Fibroblast of peridontal ligament (primary cell): ENCODE data around the gene AEBP2.
A peak's percentile ranks its signal among the peaks of the same experiment; 100 is the strongest.
"Not testable (repeated sequence)": the region's sequence is repeated elsewhere in the genome, so short reads cannot be mapped to it uniquely, and the experiment has no call there.

Source experiments
- DNase-seq: peaks from one replicate; pipeline ENCODE4 v3.0.0-alpha.2; 2010; ENCODE audit errors: extremely low read depth

The AEBP2 gene

DNA sequence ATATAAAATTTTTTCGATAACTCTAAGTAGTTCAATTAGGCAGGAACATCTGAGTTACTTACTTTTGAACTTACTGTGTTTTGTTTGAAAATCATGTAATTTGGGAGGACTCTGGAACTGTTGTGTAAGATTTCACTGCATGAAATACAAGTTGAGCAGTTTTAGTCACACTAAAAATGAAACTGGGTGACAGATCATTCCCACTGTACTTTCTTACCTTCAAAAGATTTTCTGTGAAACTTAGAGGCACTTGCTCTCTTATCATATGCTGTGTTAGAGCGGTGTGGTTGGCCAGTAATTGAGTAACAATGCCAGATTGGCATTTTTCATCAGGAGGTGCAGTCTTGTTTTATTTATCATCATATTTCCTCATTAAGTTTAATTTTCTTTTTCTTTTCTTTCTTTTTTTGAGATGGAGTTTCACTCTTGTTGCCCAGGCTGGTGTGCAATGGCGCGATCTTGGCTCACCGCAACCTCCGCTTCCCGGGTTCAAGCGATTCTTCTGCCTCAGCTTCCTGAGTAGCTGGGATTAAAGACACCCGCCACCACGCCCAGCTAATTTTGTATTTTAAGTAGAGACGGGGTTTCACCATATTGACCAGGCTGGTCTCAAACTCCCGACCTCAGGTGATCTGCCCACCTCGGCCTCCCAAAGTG, 113.3 kb downstream of the AEBP2 start:
- not testable (repeated sequence) for DNase-seq

DNA sequence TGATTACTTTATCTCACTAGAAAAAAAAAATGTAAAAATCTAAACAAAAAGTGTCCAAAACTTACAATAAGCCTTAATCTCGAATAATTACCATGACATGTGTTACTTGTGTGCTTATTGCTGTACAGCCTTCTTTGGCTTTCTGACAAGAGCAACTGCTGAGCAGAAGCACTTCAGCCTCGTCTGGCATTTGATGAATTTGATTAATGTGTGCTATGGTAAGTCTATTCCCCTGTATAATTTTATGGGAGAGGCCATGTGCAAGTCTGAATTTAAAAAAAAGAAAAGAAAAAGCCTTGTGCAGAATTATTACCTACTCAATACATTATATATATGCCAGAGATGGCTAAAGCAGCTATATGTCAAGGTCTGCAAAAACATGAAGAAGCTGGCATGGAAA, 113.9 kb downstream of the AEBP2 start:
- DNase-seq = no peak

GRCh38 chr12:19561411-19561961, 122.2 kb downstream of the AEBP2 start:
- peak; percentile 9 for DNase-seq
